ENCODE measurements around the gene ZNF474. TPM values are rescaled to one million over a fixed set of nuclear protein-coding genes. Genes with fewer than 3 reads are reported as not detected.

Gene ZNF474
- total RNA-seq, 1 experiment from 2014 or later: not detected

- no peak for TF ChIP-seq HMGXB4 (CRISPR knock-in tag; IDR thresholded peaks at IDR 0.05)
- TF ChIP-seq, protein P1, sequence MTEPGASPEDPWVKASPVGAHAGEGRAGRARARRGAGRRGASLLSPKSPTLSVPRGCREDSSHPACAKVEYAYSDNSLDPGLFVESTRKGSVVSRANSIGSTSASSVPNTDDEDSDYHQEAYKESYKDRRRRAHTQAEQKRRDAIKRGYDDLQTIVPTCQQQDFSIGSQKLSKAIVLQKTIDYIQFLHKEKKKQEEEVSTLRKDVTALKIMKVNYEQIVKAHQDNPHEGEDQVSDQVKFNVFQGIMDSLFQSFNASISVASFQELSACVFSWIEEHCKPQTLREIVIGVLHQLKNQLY (CRISPR knock-in tag; IDR thresholded peaks at IDR 0.05): no peak
These were observed 47.8 kb downstream of the ZNF474 start (continued) for GRCh38 chr5:122177161-122177560.

DNA sequence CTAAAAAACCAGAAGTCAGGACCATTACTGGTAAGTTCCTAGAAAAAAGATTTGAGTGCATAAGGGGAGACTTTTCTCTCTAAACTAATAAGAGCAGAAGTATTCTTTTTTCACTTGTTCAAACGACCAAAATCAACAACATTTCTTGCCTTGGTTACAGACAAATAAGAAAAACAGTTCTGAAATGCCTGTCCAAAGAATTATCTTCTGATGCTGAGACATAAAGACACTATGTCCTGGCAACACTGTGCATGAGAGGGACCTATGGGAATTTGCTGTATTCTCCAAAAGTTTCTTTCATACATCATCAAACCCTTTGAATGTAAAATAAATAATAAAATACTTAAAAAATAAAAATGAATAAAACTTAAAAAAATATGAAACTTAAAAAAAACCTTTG is 50.4 kb downstream of the ZNF474 start:
- peaks cover 10% of the 10 kb centered on the region for H3K9me3 Mint-ChIP-seq

DNA sequence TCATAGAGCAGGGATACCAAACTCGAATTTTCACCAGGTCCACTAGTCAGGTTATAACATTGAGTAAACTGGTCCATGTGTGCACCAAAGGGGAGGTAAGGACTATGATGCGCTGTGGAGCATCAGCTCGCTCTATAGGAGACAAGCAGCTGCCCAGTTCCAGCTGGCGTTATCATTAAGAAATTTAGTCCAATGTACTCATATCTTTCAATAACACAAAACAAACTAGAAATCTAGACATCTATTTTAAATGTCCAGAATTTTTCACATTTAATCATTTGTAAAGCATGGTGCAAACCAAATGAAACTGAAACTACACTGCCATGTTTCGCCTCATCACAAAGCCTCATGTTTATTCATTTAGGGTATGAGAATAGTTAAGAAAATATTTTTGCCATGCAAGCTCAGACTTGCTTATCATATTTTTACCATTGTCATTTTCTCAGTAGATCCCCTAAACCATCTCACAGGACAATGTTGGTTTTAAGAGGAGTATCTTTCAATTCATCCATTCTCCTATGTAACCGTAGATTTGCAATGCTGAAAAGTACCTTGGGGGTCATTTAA is 50.9 kb downstream of the ZNF474 start:
- Mint-ChIP-seq H3K4me1 (peaks cover 36% of the 10 kb centered on the region), H3K27me3 (ENCODE audit: low read depth) (no peaks in the 10 kb centered on the region), H3K4me3 (no peak overlapping the region), H3K36me3 (no peaks in the 10 kb centered on the region), H3K9me3 (peaks cover 10% of the 10 kb centered on the region), H3K27ac (no peak overlapping the region)
- TF ChIP-seq CDX4 (CRISPR knock-in tag; IDR thresholded peaks at IDR 0.05; ENCODE audit: borderline replicate concordance) (no peak), ZNF219 (CRISPR knock-in tag; IDR thresholded peaks at IDR 0.05; ENCODE audit: borderline replicate concordance) (no peak), ZMAT4 (CRISPR knock-in tag; IDR thresholded peaks at IDR 0.05) (no peak), ESRRA (CRISPR knock-in tag; IDR thresholded peaks at IDR 0.05; ENCODE audit: borderline replicate concordance) (no peak), IRF2 (CRISPR knock-in tag; IDR thresholded peaks at IDR 0.05; ENCODE audit: borderline replicate concordance, low read depth) (no peak)
- CTCF ChIA-PET: no interaction called here
- ATAC-seq: no peak
- POLR2A ChIA-PET: no interaction called here
- DNase-seq (ENCODE audit: low spot score): no peak

More for the DNA sequence above, 50.4 kb downstream of the ZNF474 start:
- Mint-ChIP-seq H3K4me1 (peaks cover 36% of the 10 kb centered on the region), H3K36me3 (no peaks in the 10 kb centered on the region), H3K27ac (no peak overlapping the region), H3K27me3 (ENCODE audit: low read depth) (no peaks in the 10 kb centered on the region), H3K4me3 (no peak overlapping the region)
- TF ChIP-seq ZMAT4 (CRISPR knock-in tag; IDR thresholded peaks at IDR 0.05) (no peak), SMAD3 (CRISPR knock-in tag; IDR thresholded peaks at IDR 0.05; ENCODE audit: borderline replicate concordance) (no peak), AR (CRISPR knock-in tag; IDR thresholded peaks at IDR 0.05) (no peak), ETV6 (CRISPR knock-in tag; IDR thresholded peaks at IDR 0.05) (no peak), ZNF512 (CRISPR knock-in tag; IDR thresholded peaks at IDR 0.05; ENCODE audit: borderline replicate concordance) (no peak)
- CTCF ChIA-PET: no interaction called here
- DNase-seq (ENCODE audit: low spot score) (no peak), ATAC-seq (no peak)
- POLR2A ChIA-PET: no interaction called here

Measured in WTC11 (cell line).